Stimulated activated CD8-positive, alpha-beta memory T cell treated with anti-CD3 and anti-CD28 coated beads, Interleukin-7, amount 100 ng/mL, for 24 hours (primary cell): ENCODE results near the gene RARB.

Experiments
- DNase-seq: peaks from one replicate; pipeline ENCODE4 v3.0.0-alpha.2; 2020; ENCODE audit warnings: low read depth

The RARB gene

GRCh38 chr3:25427942-25428788 lies at the start of gene RARB:
RARB (plus strand) TSS chr3:25428263; CDS start chr3:25428732, 469 bp downstream.
- DNase-seq, result no peak

- DNase-seq, result no peak
Measured at GRCh38 chr3:25378786-25379311, 49.2 kb upstream of the RARB start.

GRCh38 chr3:25380222-25380739 lies 47.8 kb upstream of the RARB start:
- DNase-seq, result no peak

GRCh38 chr3:25381083-25381482 lies 47.0 kb upstream of the RARB start:
- no peak for DNase-seq

GRCh38 chr3:25384471-25384870 lies 43.6 kb upstream of the RARB start:
- DNase-seq, result no peak

GRCh38 chr3:25385807-25386460 lies 42.1 kb upstream of the RARB start:
- DNase-seq, result no peak

GRCh38 chr3:25386686-25387255 lies 41.3 kb upstream of the RARB start:
- DNase-seq, result no peak

- no peak for DNase-seq
Measured at GRCh38 chr3:25390605-25391004, 37.5 kb upstream of the RARB start.

GRCh38 chr3:25396251-25396650 lies 31.8 kb upstream of the RARB start:
- no peak for DNase-seq

- no peak for DNase-seq
Measured at GRCh38 chr3:25396686-25397085, 31.4 kb upstream of the RARB start.

- no peak for DNase-seq
Measured at GRCh38 chr3:25397150-25397549, 30.9 kb upstream of the RARB start.

GRCh38 chr3:25400587-25400986 lies 27.5 kb upstream of the RARB start:
- DNase-seq, result no peak

- no peak for DNase-seq
Measured at GRCh38 chr3:25403968-25404367, 24.1 kb upstream of the RARB start.

- no peak for DNase-seq
Measured at GRCh38 chr3:25404569-25404968, 23.5 kb upstream of the RARB start.

GRCh38 chr3:25405335-25405734 lies 22.7 kb upstream of the RARB start:
- DNase-seq, result no peak

GRCh38 chr3:25410703-25411102 lies 17.4 kb upstream of the RARB start:
- no peak for DNase-seq

- no peak for DNase-seq
Measured at GRCh38 chr3:25412269-25412668, 15.8 kb upstream of the RARB start.

GRCh38 chr3:25416176-25416575 lies 11.9 kb upstream of the RARB start:
- no peak for DNase-seq

- DNase-seq, result no peak
Measured at GRCh38 chr3:25418596-25418995, 9.5 kb upstream of the RARB start.

- DNase-seq, result no peak
Measured at GRCh38 chr3:25419251-25419650, 8.8 kb upstream of the RARB start.

- no peak for DNase-seq
Measured at GRCh38 chr3:25420147-25420546, 7.9 kb upstream of the RARB start.

GRCh38 chr3:25420885-25421284 lies 7.2 kb upstream of the RARB start:
- no peak for DNase-seq

- no peak for DNase-seq
Measured at GRCh38 chr3:25421747-25422146, 6.3 kb upstream of the RARB start.
